Upper lobe of left lung (tissue), 6 donors: Measurements from ENCODE around the gene OR51I1. TPM values are rescaled to one million over a fixed set of nuclear protein-coding genes. Genes with fewer than 3 reads are reported as not detected.

Source experiments
- ATAC-seq, 2 donors: fragments of 200-7000 bp; cut with Tn5 transposase; one replicate each; pipeline ENCODE4 v1.9.1; 2022; ENCODE audit warnings: mild to moderate bottlenecking in 2 of 2, moderate library complexity in 2 of 2; ENCODE audit not compliant: low FRiP score in 2 of 2
- DNase-seq, 2 donors: peaks; one replicate each; pipeline ENCODE4 v3.0.0-alpha.2; 2019 to 2020
- H3K27ac ChIP-seq, 4 donors: fragments of 200-600 bp; sonication (generic); one replicate each; pipeline ENCODE4 v1.5.1; 2016 to 2019
- H3K27me3 ChIP-seq, 4 donors: fragments of 200-600 bp; sonication (generic); one replicate each; pipeline ENCODE4 v1.5.1; 2017 to 2019
- H3K36me3 ChIP-seq, 4 donors: fragments of 200-600 bp; sonication (generic); one replicate each; pipeline ENCODE4 v1.5.1; 2016 to 2019
- H3K4me1 ChIP-seq, 4 donors: fragments of 200-600 bp; sonication (generic); one replicate each; pipeline ENCODE4 v1.5.1; 2018 to 2019
- H3K4me3 ChIP-seq, 4 donors: fragments of 200-600 bp; sonication (generic); one replicate each; pipeline ENCODE4 v1.5.1; 2017 to 2019; ENCODE audit warnings: mild to moderate bottlenecking in 2 of 4, moderate library complexity in 1 of 4
- H3K9me3 ChIP-seq, 4 donors: fragments of 200-600 bp; sonication (generic); one replicate each; pipeline ENCODE4 v1.5.1; 2018 to 2019
- EP300 ChIP-seq, 4 donors: sonication (generic); formaldehyde crosslinking; IDR thresholded peaks; one replicate each; pipeline ENCODE4 v1.5.1; 2017; ENCODE audit warnings: antibody characterized with exemption in 4 of 4, control low read depth in 2 of 4
- POLR2A ChIP-seq, 4 donors: fragments of 450-650 bp; IDR thresholded peaks; one replicate each; pipeline ENCODE4 v1.5.1; 2016 to 2017; ENCODE audit warnings: antibody characterized with exemption in 4 of 4, mild to moderate bottlenecking in 2 of 4
- POLR2AphosphoS5 ChIP-seq, 2 donors: sonication (generic); formaldehyde crosslinking; IDR thresholded peaks; one replicate each; pipeline ENCODE4 v1.5.1; 2017; ENCODE audit warnings: antibody characterized with exemption in 2 of 2
- WGBS, 2 donors: methylation state at CpG; one replicate each; pipeline ENCODE4 v1.1.5; 2017 to 2018; 5-methylcytosine and 5-hydroxymethylcytosine counted together
- total RNA-seq, 6 donors: library from RNA; depleted of rRNA in 4 of 6; stranded (reverse); fragments of >200 nt in 4 of 6; gene quantifications; one replicate each; pipeline versions ENCODE4 v1.1.0 to v1.2.1, GENCODE V29; 2016 to 2021
- TF ChIP-seq, protein P1 (sequence below), 6 experiments: fragments of 450-650 bp in 4 of 6; fragments of 200-600 bp in 2 of 6; sonication (generic) in 2 of 6; IDR thresholded peaks; one replicate each; pipeline ENCODE4 v1.5.1; 2016 to 2019; ENCODE audit warnings: antibody characterized with exemption in 6 of 6
- donor health status: DM: no; HTN: no; CAD: no; lungs with moderate emphysema.
- donor health status: DM: no; HTN: yes; CAD: no; lungs with severe emphysema.

OR51I1 gene, protein sequence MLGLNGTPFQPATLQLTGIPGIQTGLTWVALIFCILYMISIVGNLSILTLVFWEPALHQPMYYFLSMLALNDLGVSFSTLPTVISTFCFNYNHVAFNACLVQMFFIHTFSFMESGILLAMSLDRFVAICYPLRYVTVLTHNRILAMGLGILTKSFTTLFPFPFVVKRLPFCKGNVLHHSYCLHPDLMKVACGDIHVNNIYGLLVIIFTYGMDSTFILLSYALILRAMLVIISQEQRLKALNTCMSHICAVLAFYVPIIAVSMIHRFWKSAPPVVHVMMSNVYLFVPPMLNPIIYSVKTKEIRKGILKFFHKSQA
- under 1 TPM in 1 of 6 donors, not detected in 5; 0.76 TPM for total RNA-seq

DNA sequence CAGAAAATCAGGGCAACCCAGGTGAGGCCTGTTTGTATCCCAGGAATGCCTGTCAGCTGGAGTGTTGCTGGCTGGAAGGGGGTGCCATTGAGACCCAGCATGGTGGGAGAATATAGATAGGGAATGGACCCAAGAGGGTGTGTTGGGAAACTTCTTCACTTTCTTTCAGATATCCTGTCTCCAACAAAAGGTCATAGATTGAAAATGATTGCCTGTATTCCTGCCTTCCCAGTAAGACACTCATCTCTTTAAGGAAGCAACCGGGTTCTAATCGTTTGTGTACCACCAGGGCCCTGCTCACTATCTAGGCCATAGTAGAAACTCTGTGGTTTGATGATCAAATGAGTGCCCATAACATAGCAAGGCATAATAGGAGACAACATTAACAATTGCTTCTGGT lies at the start of gene OR51I1:
TSS of gene OR51I1 (minus strand) at position 101 of the 400 bp plus-strand sequence. CDS start at position 101, 0 bp downstream.
- 35 to 38% methylated on average over 2 of the region's 2 CpGs for WGBS, 2 donors
- no peaks in the 10 kb centered on the region for H3K9me3 ChIP-seq
- no peak for ATAC-seq

DNA sequence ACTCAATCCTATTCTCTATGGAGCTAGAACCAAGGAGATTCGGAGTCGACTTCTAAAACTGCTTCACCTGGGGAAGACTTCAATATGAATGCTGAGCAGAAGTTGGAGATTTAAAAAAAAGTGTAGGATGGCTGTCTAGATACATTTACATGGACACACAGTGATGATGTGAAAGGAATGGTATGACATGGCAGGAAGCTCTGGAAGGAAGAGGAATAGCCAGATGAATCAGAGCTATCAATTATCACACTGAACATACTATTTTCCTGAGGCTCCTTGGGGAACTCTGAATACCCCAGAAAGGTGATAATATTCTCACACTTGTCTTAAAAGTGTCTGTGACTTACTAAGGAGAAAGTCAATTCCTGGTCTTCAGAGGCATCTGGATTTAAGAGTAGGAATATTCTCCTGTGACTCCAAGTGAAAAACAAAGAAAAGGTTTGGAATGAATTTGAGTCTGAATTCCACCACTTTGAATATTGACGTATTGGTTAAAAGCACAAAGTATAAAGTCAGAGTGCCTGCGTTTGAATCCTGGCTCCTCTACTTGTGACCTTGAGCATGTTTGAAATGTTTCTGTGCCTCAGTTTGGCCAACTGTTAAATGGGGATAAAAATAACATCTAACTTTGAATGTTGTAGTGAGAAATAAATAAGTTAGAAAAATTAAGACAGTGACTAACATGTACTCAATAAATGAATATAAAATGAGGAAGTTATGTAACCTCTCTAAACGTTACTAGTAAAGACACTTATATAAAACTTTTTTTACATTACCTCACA lies 48.5 kb upstream of the OR51I1 start:
- DNase-seq: no peak
- Histone ChIP-seq H3K36me3 (no peaks in the 10 kb centered on the region), H3K9me3 (no peaks in the 10 kb centered on the region), H3K27me3 (no peaks in the 10 kb centered on the region), H3K4me1 (no peaks in the 10 kb centered on the region), H3K27ac (no peak overlapping the region), H3K4me3 (no peak overlapping the region)
- TF ChIP-seq EP300 (IDR thresholded peaks at IDR 0.05) (no peak), POLR2AphosphoS5 (IDR thresholded peaks at IDR 0.05) (no peak), POLR2A (IDR thresholded peaks at IDR 0.05) (no peak)
- TF ChIP-seq, protein P1, sequence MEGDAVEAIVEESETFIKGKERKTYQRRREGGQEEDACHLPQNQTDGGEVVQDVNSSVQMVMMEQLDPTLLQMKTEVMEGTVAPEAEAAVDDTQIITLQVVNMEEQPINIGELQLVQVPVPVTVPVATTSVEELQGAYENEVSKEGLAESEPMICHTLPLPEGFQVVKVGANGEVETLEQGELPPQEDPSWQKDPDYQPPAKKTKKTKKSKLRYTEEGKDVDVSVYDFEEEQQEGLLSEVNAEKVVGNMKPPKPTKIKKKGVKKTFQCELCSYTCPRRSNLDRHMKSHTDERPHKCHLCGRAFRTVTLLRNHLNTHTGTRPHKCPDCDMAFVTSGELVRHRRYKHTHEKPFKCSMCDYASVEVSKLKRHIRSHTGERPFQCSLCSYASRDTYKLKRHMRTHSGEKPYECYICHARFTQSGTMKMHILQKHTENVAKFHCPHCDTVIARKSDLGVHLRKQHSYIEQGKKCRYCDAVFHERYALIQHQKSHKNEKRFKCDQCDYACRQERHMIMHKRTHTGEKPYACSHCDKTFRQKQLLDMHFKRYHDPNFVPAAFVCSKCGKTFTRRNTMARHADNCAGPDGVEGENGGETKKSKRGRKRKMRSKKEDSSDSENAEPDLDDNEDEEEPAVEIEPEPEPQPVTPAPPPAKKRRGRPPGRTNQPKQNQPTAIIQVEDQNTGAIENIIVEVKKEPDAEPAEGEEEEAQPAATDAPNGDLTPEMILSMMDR (IDR thresholded peaks at IDR 0.05): no peak
- no peak for ATAC-seq
- 50 to 53% methylated on average over 5 of the region's 5 CpGs for WGBS, 2 donors

More for the DNA sequence above, at the start of gene OR51I1:
- TF ChIP-seq POLR2A (IDR thresholded peaks at IDR 0.05): no peak
- no peak for TF ChIP-seq EP300 (IDR thresholded peaks at IDR 0.05)
- TF ChIP-seq, protein P1 (IDR thresholded peaks at IDR 0.05): no peak
- TF ChIP-seq POLR2AphosphoS5 (IDR thresholded peaks at IDR 0.05): no peak
- Histone ChIP-seq H3K27ac (no peak within 1 kb of the TSS), H3K4me1 (no peaks in the 10 kb centered on the region), H3K36me3 (no peaks in the 10 kb centered on the region), H3K27me3 (no peaks in the 10 kb centered on the region), H3K4me3 (no peak within 1 kb of the TSS)
- no peak for DNase-seq

DNA sequence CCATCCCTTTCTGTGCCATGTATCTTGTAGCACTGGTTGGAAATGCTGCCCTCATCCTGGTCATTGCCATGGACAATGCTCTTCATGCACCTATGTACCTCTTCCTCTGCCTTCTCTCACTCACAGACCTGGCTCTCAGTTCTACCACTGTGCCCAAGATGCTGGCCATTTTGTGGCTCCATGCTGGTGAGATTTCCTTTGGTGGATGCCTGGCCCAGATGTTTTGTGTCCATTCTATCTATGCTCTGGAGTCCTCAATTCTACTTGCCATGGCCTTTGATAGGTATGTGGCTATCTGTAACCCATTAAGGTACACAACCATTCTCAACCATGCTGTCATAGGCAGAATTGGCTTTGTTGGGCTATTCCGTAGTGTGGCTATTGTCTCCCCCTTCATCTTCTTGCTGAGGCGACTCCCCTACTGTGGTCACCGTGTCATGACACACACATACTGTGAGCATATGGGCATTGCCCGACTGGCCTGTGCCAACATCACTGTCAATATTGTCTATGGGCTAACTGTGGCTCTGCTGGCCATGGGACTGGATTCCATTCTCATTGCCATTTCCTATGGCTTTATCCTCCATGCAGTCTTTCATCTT lies 47.6 kb upstream of the OR51I1 start:
- WGBS, 2 donors: 94 to 100% methylated on average over 4 of the region's 4 CpGs
- DNase-seq (no peak), ATAC-seq (peak in 1 of 2 donors; percentile 16)
- Histone ChIP-seq H3K27me3 (no peaks in the 10 kb centered on the region), H3K27ac (no peak overlapping the region), H3K4me3 (no peak overlapping the region), H3K36me3 (no peaks in the 10 kb centered on the region), H3K4me1 (no peaks in the 10 kb centered on the region), H3K9me3 (no peaks in the 10 kb centered on the region)
- TF ChIP-seq EP300 (IDR thresholded peaks at IDR 0.05) (no peak), POLR2AphosphoS5 (IDR thresholded peaks at IDR 0.05) (no peak), POLR2A (IDR thresholded peaks at IDR 0.05) (no peak)
- TF ChIP-seq, protein P1 (IDR thresholded peaks at IDR 0.05): no peak

DNA sequence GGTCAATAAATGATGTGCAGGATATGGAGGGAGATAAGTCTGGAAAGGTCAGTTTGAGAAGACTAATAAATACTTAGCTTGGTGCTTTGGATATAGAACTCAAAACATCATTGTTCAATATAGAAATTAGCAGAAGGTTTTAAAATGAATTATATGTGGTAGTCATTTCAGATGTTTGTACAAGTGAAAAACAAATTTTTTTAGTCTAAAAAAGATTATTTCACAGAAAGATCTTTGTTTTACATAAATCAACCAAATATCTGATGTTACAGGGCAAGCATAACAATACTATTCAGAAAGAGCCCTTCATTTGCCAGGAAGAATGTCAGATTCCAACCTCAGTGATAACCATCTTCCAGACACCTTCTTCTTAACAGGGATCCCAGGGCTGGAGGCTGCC lies 47.1 kb upstream of the OR51I1 start, which contains the start of gene OR52D1:
TSS of gene OR52D1 (plus strand) at position 301 of the 400 bp plus-strand sequence. CDS start at position 323, 22 bp downstream.
- no peak for DNase-seq
- Histone ChIP-seq H3K4me1 (no peaks in the 10 kb centered on the region), H3K36me3 (no peaks in the 10 kb centered on the region), H3K27ac (no peak within 1 kb of the TSS), H3K9me3 (no peaks in the 10 kb centered on the region), H3K4me3 (no peak within 1 kb of the TSS), H3K27me3 (no peaks in the 10 kb centered on the region)
- no peak for ATAC-seq
- TF ChIP-seq, protein P1 (IDR thresholded peaks at IDR 0.05): no peak
- no peak for TF ChIP-seq EP300 (IDR thresholded peaks at IDR 0.05)
- TF ChIP-seq POLR2A (IDR thresholded peaks at IDR 0.05): no peak
- TF ChIP-seq POLR2AphosphoS5 (IDR thresholded peaks at IDR 0.05): no peak
